ENCODE results near the gene KIF6.
"Not testable (repeated sequence)": the region's sequence is repeated elsewhere in the genome, so short reads cannot be mapped to it uniquely, and the experiment has no call there.

Gene KIF6

GRCh38 chr6:39493174-39493573, 232.0 kb downstream of the KIF6 start:
- DNase-seq, result no peak

- DNase-seq, result no peak
These were observed 235.1 kb downstream of the KIF6 start for GRCh38 chr6:39490108-39490507.

GRCh38 chr6:39488255-39488879, 236.8 kb downstream of the KIF6 start:
- DNase-seq, result no peak

GRCh38 chr6:39484276-39484675, 240.9 kb downstream of the KIF6 start:
- no peak for DNase-seq

- DNase-seq, result not testable (repeated sequence)
These were observed 245.4 kb downstream of the KIF6 start for GRCh38 chr6:39479819-39480218.

- DNase-seq, result no peak
These were observed 248.5 kb downstream of the KIF6 start for GRCh38 chr6:39476670-39477069.

GRCh38 chr6:39476151-39476550, 249.1 kb downstream of the KIF6 start:
- no peak for DNase-seq

GRCh38 chr6:39471954-39472659, 253.1 kb downstream of the KIF6 start:
- DNase-seq, result no peak

GRCh38 chr6:39470506-39470905, 254.7 kb downstream of the KIF6 start:
- DNase-seq, result no peak

- no peak for DNase-seq
These were observed 256.8 kb downstream of the KIF6 start for GRCh38 chr6:39468385-39468784.

GRCh38 chr6:39466631-39467030, 258.6 kb downstream of the KIF6 start:
- DNase-seq, result no peak

- no peak for DNase-seq
These were observed 259.7 kb downstream of the KIF6 start for GRCh38 chr6:39465539-39465938.

GRCh38 chr6:39464067-39464466, 261.1 kb downstream of the KIF6 start:
- no peak for DNase-seq

- no peak for DNase-seq
These were observed 271.2 kb downstream of the KIF6 start for GRCh38 chr6:39453956-39454524.

GRCh38 chr6:39453241-39453640, 272.0 kb downstream of the KIF6 start:
- DNase-seq, result no peak

GRCh38 chr6:39452306-39453145, 272.7 kb downstream of the KIF6 start:
- DNase-seq, result no peak

- DNase-seq, result no peak
These were observed 273.4 kb downstream of the KIF6 start for GRCh38 chr6:39451831-39452230.

GRCh38 chr6:39449022-39449421, 276.2 kb downstream of the KIF6 start:
- no peak for DNase-seq

- DNase-seq, result no peak
These were observed 278.3 kb downstream of the KIF6 start for GRCh38 chr6:39446909-39447308.

GRCh38 chr6:39445667-39446066, 279.5 kb downstream of the KIF6 start:
- DNase-seq, result no peak

- DNase-seq, result no peak
These were observed 280.7 kb downstream of the KIF6 start for GRCh38 chr6:39444479-39445019.

GRCh38 chr6:39441986-39442385, 283.2 kb downstream of the KIF6 start:
- no peak for DNase-seq

GRCh38 chr6:39441301-39441700, 283.9 kb downstream of the KIF6 start:
- no peak for DNase-seq

Measured in COR-L47 (cell line).